Hepatocyte (in vitro differentiated cells): ENCODE results near the gene EHBP1. TPM values are rescaled to one million over a fixed set of nuclear protein-coding genes. Genes with fewer than 3 reads are reported as not detected.

Source experiments
- DNase-seq: peaks from one replicate; pipeline ENCODE4 v3.0.0-alpha.2; 2016; ENCODE audit warnings: low spot score
- H2AFZ ChIP-seq: fragments of 200-600 bp; sonication (generic); 2 replicates; pipeline ENCODE4 v1.6.0; 2016; ENCODE audit warnings: antibody characterized with exemption, mild to moderate bottlenecking
- H3K27ac ChIP-seq: fragments of 200-600 bp; sonication (generic); 2 replicates; pipeline ENCODE4 v1.5.1; 2016; ENCODE audit warnings: mild to moderate bottlenecking
- H3K27me3 ChIP-seq: fragments of 200-600 bp; sonication (generic); 2 replicates; pipeline ENCODE4 v1.6.1; 2016
- H3K36me3 ChIP-seq: fragments of 200-600 bp; sonication (generic); replicated peaks from 2 replicates; pipeline ENCODE4 v1.5.1; 2016; ENCODE audit warnings: low read depth; ENCODE audit not compliant: insufficient read depth
- H3K4me1 ChIP-seq: fragments of 200-600 bp; sonication (generic); 2 replicates; pipeline ENCODE4 v1.5.1; 2016; ENCODE audit warnings: mild to moderate bottlenecking, moderate library complexity; ENCODE audit not compliant: insufficient read depth
- H3K4me2 ChIP-seq: fragments of 200-600 bp; sonication (generic); 2 replicates; pipeline ENCODE4 v1.6.0; 2016
- H3K4me3 ChIP-seq: fragments of 200-600 bp; sonication (generic); 2 replicates; pipeline ENCODE4 v1.5.1; 2016; ENCODE audit warnings: mild to moderate bottlenecking
- H3K79me2 ChIP-seq: fragments of 200-600 bp; sonication (generic); 2 replicates; pipeline ENCODE4 v1.6.0; 2017; ENCODE audit warnings: mild to moderate bottlenecking
- H3K9me2 ChIP-seq: fragments of 200-600 bp; sonication (generic); replicated peaks from 2 replicates; pipeline ENCODE4 v1.6.0; 2017; ENCODE audit warnings: mild to moderate bottlenecking; ENCODE audit not compliant: insufficient read depth
- H3K9me3 ChIP-seq: fragments of 200-600 bp; sonication (generic); 2 replicates; pipeline ENCODE4 v1.5.1; 2016; ENCODE audit warnings: low read depth, mild to moderate bottlenecking
- H4K20me1 ChIP-seq: fragments of 200-600 bp; sonication (generic); 2 replicates; pipeline ENCODE4 v1.6.0; 2016; ENCODE audit warnings: mild to moderate bottlenecking; ENCODE audit not compliant: insufficient read depth, poor library complexity, severe bottlenecking
- CTCF ChIP-seq: fragments of 200-600 bp; sonication (generic); IDR thresholded peaks from 2 replicates; pipeline ENCODE4 v1.5.1; 2016; ENCODE audit warnings: antibody characterized with exemption, mild to moderate bottlenecking; ENCODE audit not compliant: poor library complexity
- EZH2 ChIP-seq: fragments of 200-600 bp; sonication (generic); IDR thresholded peaks from 2 replicates; pipeline ENCODE4 v1.6.1; 2016; ENCODE audit warnings: antibody characterized with exemption, mild to moderate bottlenecking, borderline replicate concordance
- EZH2phosphoT487 ChIP-seq: fragments of 200-600 bp; sonication (generic); IDR thresholded peaks from one replicate; pipeline ENCODE4 v1.6.1; 2018; ENCODE audit warnings: antibody characterized with exemption, mild to moderate bottlenecking, low read depth, moderate library complexity; ENCODE audit not compliant: unreplicated experiment, severe bottlenecking
- WGBS: methylation state at CpG from one replicate; pipeline ENCODE4 v1.1.6; 2016; ENCODE audit warnings: low lambda C conversion rate; ENCODE audit errors: missing lambda C conversion rate; 5-methylcytosine and 5-hydroxymethylcytosine counted together
- polyA plus RNA-seq: library from polyadenylated mRNA; unstranded; fragments of >200 nt; fragmentation: Nextera tagmentation; extraction: Ambion mirVana; gene quantifications from 2 replicates; pipeline ENCODE4 v1.2.1, GENCODE V29; 2016
- total RNA-seq: library from RNA; depleted of rRNA; stranded (reverse); fragments of >200 nt; gene quantifications from 2 replicates; pipeline ENCODE4 v1.2.3, GENCODE V29; 2014

Gene EHBP1
- total and polyA plus RNA-seq, 2 experiments from 2014 or later: 11.4 to 34.6 TPM

GRCh38 chr2:62686012-62686685 is 19.4 kb upstream of the EHBP1 start:
- TF ChIP-seq EZH2phosphoT487: no peak
- H3K4me3 ChIP-seq: no peak overlapping the region
- no peaks in the 10 kb centered on the region for H3K27me3 ChIP-seq
- H3K4me2 ChIP-seq: no peak overlapping the region
- no peaks in the 10 kb centered on the region for H3K36me3 ChIP-seq
- no peaks in the 10 kb centered on the region for H3K9me3 ChIP-seq
- DNase-seq: no peak
- no peaks in the 10 kb centered on the region for H3K79me2 ChIP-seq
- no peaks in the 10 kb centered on the region for H3K9me2 ChIP-seq
- 95% methylated on average over 4 of the region's 4 CpGs for WGBS
- H4K20me1 ChIP-seq: no peaks in the 10 kb centered on the region
- H2AFZ ChIP-seq: no peak overlapping the region
- no peak overlapping the region for H3K27ac ChIP-seq
- no peaks in the 10 kb centered on the region for H3K4me1 ChIP-seq

- no peak overlapping the region for H2AFZ ChIP-seq
Measured at GRCh38 chr2:62687636-62688035, 17.9 kb upstream of the EHBP1 start.

GRCh38 chr2:62688771-62689170 is 16.7 kb upstream of the EHBP1 start:
- no peaks in the 10 kb centered on the region for H3K27me3 ChIP-seq
- DNase-seq: no peak
- H3K79me2 ChIP-seq: no peaks in the 10 kb centered on the region
- H4K20me1 ChIP-seq: no peaks in the 10 kb centered on the region
- H3K9me3 ChIP-seq: no peaks in the 10 kb centered on the region
- no peaks in the 10 kb centered on the region for H3K36me3 ChIP-seq
- no peak overlapping the region for H3K4me2 ChIP-seq
- H2AFZ ChIP-seq: no peak overlapping the region
- WGBS: 66% methylated on average over 1 of the region's 1 CpG
- no peaks in the 10 kb centered on the region for H3K4me1 ChIP-seq
- H3K4me3 ChIP-seq: no peak overlapping the region
- H3K9me2 ChIP-seq: no peaks in the 10 kb centered on the region
- TF ChIP-seq CTCF: no peak
- no peak for TF ChIP-seq EZH2
- TF ChIP-seq EZH2phosphoT487: no peak
- H3K27ac ChIP-seq: no peak overlapping the region

More at GRCh38 chr2:62687636-62688035, 17.9 kb upstream of the EHBP1 start:
- Histone ChIP-seq H3K4me1 (no peaks in the 10 kb centered on the region), H3K36me3 (no peaks in the 10 kb centered on the region), H3K79me2 (no peaks in the 10 kb centered on the region), H3K27ac (no peak overlapping the region), H3K9me2 (no peaks in the 10 kb centered on the region), H3K27me3 (no peaks in the 10 kb centered on the region), H3K4me3 (no peak overlapping the region), H4K20me1 (no peaks in the 10 kb centered on the region), H3K4me2 (no peak overlapping the region), H3K9me3 (no peaks in the 10 kb centered on the region)
- no peak for TF ChIP-seq EZH2
- TF ChIP-seq EZH2phosphoT487: no peak
- no peak for TF ChIP-seq CTCF
- WGBS: 51% methylated on average over 2 of the region's 2 CpGs
- no peak for DNase-seq

- TF ChIP-seq EZH2phosphoT487 (no peak), CTCF (no peak), EZH2 (no peak)
- Histone ChIP-seq H3K27ac (no peak overlapping the region), H3K36me3 (no peaks in the 10 kb centered on the region), H2AFZ (no peak overlapping the region), H4K20me1 (no peaks in the 10 kb centered on the region), H3K79me2 (no peaks in the 10 kb centered on the region), H3K9me2 (no peaks in the 10 kb centered on the region), H3K4me1 (no peaks in the 10 kb centered on the region), H3K9me3 (no peaks in the 10 kb centered on the region), H3K4me3 (no peak overlapping the region), H3K27me3 (no peaks in the 10 kb centered on the region), H3K4me2 (no peak overlapping the region)
- 91% methylated on average over 2 of the region's 2 CpGs for WGBS
- no peak for DNase-seq
Measured at GRCh38 chr2:62691186-62691585, 14.3 kb upstream of the EHBP1 start.
